ENCODE measurements around the gene ZNF836.
"Not testable (repeated sequence)": the region's sequence is repeated elsewhere in the genome, so short reads cannot be mapped to it uniquely, and the experiment has no call there.

ZNF836 gene

GRCh38 chr19:52171321-52172169 is at the start of gene ZNF836:
Gene ZNF836 (minus strand): TSS chr19:52171621. CDS start chr19:52168072, 3,549 bp downstream.
- DNase-seq = peak; percentile 89

- no peak for DNase-seq
Measured at GRCh38 chr19:52221031-52221430, 49.6 kb upstream of the ZNF836 start.

- peak; percentile 56 for DNase-seq
Measured at GRCh38 chr19:52219611-52220010, 48.2 kb upstream of the ZNF836 start.

GRCh38 chr19:52217576-52217975 is 46.2 kb upstream of the ZNF836 start:
- DNase-seq = no peak

GRCh38 chr19:52216401-52216800 is 45.0 kb upstream of the ZNF836 start:
- no peak for DNase-seq

- DNase-seq = no peak
Measured at GRCh38 chr19:52214241-52214640, 42.8 kb upstream of the ZNF836 start.

GRCh38 chr19:52212572-52213255 is 41.3 kb upstream of the ZNF836 start:
- no peak for DNase-seq

GRCh38 chr19:52211926-52212571 is 40.6 kb upstream of the ZNF836 start:
- no peak for DNase-seq

- no peak for DNase-seq
Measured at GRCh38 chr19:52211203-52211602, 39.8 kb upstream of the ZNF836 start.

- DNase-seq = no peak
Measured at GRCh38 chr19:52206481-52206880, 35.1 kb upstream of the ZNF836 start.

- not testable (repeated sequence) for DNase-seq
Measured at GRCh38 chr19:52200755-52201391, 29.5 kb upstream of the ZNF836 start.

GRCh38 chr19:52200044-52200443 is 28.6 kb upstream of the ZNF836 start:
- no peak for DNase-seq

GRCh38 chr19:52198678-52199077 is 27.3 kb upstream of the ZNF836 start:
- no peak for DNase-seq

- no peak for DNase-seq
Measured at GRCh38 chr19:52197964-52198363, 26.5 kb upstream of the ZNF836 start.

GRCh38 chr19:52196256-52196967 is 25.0 kb upstream of the ZNF836 start:
- no peak for DNase-seq

GRCh38 chr19:52191951-52192350 is 20.5 kb upstream of the ZNF836 start:
- no peak for DNase-seq

GRCh38 chr19:52191389-52191788 is 20.0 kb upstream of the ZNF836 start:
- DNase-seq = no peak

- DNase-seq = no peak
Measured at GRCh38 chr19:52190487-52191293, 19.3 kb upstream of the ZNF836 start.

GRCh38 chr19:52189735-52190486 is 18.5 kb upstream of the ZNF836 start, which contains the start of gene PPP2R1A:
Gene PPP2R1A (plus strand): TSS chr19:52190052. CDS start chr19:52190097, 45 bp downstream.
- peak; percentile 100 for DNase-seq
